HG02840 (cell line): Measurements from ENCODE around the gene THOC1.

Experiments used
- ATAC-seq: cut with Tn5 transposase; IDR thresholded peaks from one replicate; pipeline ENCODE4 v1.9.1; 2021; ENCODE audit warnings: mild to moderate bottlenecking, moderate library complexity, moderate number of reproducible peaks; ENCODE audit not compliant: unreplicated experiment, low FRiP score

THOC1 gene

DNA sequence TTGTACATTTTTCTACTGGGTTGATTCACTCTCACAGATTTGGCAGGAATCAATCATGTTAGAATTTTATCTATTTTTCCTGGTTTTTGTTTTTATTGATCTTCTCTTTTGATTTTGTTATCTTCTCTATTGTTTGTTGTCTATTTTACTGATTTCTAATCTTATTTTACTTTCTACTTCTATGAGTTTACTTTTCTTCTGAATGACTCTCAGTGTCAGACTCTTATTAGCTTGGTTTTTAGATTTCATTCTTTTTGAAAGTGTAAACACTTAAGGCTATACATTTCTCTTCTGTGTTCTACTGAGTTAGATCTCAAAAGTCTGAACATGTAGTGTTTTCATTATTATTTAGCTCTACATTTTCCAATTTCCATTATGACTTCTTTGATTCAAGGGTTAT lies 47.1 kb downstream of the THOC1 start:
- no peak for ATAC-seq

DNA sequence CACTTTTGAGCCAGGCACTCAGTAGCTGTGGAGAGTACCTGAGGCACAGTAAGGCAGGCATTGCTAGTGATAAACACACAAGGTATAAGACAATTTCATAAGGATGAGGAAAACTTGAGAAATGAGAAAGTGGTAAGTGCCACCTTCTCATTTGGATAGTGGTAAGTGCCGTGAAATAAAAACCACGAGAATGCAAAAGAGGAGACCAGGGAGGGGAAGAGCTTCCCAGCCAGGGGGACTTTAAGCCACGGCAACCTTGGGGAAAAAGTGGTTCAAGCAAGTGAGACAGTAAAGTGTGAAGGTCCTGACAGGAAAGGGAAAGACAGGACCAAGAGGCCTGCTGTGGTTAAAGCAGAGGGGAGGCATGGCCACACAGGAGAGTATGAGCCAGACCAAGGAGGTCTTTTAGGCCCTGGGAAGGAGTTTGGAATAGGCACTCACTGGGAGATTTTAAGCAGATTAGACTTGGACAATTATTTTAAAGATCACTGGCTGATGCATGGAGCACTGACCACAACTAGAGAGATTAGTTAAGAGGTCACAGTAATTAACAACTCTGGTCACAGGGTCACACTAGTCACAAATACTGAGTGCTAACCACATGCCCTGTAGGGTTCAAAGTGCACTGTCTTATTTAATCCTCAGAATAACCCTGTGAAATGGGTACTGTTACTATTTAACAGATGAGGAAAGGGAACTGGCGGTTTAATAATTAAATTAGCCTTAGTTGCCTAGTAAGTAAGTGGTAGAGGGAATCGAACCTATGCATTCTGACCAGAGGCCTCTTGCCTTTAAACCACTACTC lies 50.1 kb downstream of the THOC1 start:
- ATAC-seq = no peak

DNA sequence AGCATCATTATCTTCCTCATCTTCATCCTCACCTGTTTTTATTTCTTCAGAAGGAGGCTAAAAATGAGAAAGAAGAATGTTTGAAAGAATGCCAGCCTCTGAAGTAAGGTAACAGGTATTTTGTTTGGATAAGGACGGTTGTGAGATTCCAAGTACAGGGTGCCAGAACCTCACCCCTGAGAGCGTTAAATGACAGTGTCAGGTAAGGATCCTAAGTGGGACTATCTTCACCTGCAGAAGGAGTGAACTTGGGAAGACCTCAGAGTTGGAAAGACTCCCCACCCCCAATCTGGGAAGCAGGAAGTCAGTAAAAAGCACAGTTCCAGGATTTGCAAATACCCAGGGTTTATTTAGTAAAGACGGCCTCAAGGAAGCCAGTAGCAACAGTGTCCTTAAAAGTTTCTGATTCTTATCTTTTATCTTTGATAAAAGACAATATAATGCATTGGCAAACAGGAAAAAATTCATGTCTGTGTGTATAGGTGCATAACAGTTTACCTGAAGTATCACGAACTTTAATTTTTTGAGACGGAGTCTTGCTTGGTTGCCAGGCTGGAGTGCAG lies 52.3 kb downstream of the THOC1 start:
- no peak for ATAC-seq

DNA sequence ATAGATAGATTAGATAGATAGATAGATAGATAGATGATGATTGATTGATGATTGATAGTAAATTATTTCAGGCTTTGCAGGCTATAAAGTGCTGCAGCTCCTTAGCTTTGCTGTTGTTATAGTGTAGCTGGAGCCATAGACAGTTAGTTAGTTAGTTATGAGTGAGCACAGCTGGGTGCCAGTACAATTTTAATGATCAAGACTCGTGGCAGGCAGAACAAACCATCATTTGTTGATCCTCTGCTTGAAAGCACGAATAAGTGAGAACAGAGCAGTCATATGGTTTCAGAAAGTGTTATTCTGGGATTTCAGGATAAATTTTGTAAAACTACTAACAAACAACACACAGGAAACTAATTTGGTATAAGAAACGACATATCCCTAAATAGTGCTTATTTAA lies 53.9 kb downstream of the THOC1 start:
- ATAC-seq = no peak

DNA sequence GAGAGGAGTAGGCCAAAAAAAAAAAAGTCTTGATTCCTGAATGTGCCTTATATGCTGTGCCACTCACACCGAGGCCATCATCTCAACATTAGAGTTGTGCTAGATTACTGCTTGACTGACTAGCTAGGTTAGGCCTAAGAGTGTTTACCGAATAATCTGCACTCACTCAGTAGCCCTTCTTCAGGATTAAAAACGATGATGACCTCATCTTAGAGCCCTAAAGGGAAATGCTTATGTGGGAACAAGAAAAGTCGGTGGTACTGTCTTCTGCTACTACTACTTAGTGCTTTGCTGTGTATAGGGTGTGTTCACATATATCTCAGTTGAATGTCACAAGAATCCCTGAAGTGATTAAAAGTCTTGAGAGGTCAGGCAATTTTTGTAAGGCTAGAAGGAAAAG lies 54.3 kb downstream of the THOC1 start:
- ATAC-seq = no peak

DNA sequence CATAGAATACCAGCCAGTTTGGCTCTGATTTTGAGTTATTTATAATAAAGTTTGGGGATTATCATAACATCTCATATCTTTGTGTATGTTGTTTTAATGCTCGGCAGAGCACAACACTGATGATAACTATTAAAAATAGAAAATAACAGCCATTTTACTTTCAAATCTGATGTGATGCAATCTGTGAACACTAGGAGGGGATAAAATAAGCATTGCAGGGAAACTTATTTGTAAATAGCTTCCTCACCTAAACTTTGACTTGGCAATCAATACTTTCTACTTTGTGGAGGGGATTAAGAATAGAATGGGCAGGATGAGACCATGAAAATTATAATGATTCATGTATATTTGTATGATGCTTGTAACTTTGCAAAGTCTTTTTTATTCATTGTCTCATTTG lies 55.1 kb downstream of the THOC1 start:
- no peak for ATAC-seq

DNA sequence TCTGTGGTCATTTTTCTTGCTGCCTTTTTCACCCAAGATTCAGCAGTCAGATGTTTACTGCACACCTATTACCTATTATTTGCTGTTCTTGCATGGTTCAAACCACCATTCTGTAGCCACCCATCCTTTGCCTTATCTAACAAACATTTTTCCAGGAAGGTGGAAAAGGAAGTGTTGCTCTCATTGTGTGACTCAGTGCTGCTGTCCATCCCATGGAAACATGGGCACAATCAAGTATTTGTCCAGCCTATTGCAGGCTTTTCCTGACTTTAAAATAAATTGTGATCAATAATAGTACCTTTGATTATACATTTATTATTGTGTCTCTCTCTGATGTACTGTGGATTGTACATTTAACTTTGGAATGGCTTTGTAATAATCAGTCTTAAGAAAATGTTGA lies 56.3 kb downstream of the THOC1 start:
- ATAC-seq = no peak

DNA sequence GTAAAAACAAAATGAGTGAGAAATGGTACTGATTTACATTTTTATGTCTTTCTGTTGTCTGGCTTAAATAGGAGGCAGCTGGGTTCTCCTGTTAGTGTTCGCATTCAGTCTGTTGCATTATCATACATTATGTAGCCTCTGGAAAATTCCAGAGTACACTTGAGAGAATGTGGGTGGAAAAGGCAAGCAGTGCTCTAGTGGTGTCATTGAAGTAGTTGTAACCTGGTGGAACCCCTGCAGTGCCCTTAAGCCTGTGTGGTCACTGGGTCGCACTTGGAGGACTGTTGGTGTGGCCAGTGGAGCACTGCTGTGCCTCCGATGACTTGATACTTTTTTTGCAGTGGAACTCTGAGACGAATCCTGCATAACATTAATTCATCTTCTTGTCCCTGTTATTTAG lies 57.1 kb downstream of the THOC1 start:
- no peak for ATAC-seq

DNA sequence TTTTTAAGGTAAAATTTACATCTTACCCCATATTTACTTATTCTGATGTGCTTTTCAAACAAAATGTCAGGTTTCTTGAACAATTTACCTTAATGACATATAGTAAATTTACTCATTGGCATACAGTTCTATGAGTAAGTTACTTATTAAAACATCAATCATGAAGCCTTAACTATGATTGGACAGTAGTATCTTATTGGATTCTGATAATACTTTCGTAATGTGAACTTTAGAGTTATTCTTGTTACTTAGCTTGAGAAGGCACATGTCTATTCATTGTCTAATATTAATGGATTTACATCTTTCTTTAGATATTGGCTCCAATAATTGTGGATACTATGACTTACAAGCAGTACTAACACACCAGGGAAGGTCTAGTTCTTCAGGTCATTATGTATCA lies 57.8 kb downstream of the THOC1 start:
- no peak for ATAC-seq

DNA sequence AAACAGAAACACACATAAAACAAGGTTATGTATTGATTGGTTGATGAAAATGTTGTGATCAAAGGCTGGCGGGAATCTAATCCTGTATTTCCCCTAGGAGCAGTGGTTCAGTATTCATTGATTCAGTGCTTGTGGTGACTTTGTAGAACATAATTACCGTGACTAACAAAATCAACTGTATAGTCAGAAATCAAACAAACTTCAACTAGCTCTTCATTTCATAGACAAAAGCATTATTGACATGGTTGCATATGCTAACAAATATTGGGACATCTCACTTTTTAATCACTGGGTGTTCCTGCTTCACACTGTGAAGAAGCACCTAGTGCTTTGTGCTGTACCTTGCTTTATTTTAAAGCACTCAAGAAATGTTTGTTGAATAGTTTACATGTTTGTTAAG lies 68.1 kb downstream of the THOC1 start:
- no peak for ATAC-seq

DNA sequence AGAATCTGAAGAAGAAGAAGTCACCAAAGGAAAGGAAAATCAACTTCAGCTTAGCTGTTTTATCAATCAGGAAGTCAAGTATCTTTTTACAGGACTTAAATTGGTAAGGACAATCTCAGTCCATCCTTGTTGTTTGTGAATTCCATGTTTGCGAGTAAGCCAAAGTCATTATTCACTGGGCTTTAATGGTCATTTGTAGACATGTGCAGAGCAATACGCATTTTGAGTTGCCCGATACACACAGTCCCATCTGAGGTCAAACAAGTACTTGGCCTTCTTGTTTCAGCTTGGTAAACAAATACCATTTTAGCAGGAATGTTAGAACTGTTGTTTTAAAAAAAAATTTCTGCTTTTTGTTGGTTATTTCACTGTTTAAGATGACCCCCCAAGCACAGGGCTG lies 68.6 kb downstream of the THOC1 start:
- ATAC-seq = no peak

DNA sequence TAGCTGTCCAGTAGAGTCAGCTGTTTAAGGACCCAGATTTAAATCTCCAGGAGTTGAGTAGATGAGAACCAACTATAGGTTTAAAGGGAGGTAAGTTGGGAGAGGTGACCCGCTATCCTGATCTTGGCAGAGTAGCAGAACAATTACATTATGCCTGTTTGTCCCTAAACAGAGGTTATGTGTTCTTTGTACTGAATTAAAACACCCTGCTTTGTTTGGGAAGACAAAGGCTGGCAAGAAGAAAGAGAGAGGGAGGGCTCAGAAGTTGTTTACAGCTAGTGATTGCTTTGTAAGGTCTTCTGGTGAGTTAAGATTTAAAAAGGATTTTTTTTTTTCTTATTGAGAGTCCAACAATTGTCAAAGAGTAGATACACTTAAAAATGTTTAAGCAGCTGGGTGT lies 72.2 kb downstream of the THOC1 start:
- no peak for ATAC-seq

DNA sequence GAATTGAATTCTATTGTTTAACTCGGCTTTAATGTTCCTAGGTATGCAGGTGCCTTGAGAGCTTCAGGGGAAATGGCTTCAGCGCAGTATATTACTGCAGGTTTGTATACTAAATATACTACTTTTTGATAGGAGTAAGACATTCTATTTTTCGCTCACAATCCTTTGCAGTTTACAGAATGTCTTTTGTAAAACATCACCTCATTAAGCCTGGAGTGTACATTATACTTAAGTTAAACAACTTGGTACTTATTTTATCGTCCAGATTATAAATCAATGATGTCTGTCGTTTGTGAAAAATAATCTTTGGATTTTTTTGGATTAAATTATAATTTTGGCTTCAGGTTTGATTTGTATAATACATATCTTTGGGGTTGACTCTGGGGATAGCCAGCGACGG lies 75.0 kb downstream of the THOC1 start:
- ATAC-seq = no peak

DNA sequence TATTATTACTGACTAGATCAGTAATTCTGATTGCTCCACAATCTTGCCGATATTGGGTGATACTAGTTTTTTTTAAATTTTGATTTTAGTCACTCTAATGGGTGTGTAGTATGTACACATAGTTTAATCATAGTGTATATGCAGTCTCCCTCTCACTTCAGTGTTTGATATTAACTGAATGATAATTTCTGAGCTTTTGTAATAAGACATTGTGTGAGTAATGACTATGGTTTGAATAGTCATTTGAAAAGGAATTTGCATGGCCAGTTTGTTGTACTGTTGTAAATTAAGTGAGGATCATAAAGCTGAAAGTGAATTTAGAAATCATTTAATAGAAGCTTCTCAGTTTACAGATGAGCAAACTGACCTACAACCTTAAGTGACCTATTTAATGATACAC lies 76.1 kb downstream of the THOC1 start:
- no peak for ATAC-seq

DNA sequence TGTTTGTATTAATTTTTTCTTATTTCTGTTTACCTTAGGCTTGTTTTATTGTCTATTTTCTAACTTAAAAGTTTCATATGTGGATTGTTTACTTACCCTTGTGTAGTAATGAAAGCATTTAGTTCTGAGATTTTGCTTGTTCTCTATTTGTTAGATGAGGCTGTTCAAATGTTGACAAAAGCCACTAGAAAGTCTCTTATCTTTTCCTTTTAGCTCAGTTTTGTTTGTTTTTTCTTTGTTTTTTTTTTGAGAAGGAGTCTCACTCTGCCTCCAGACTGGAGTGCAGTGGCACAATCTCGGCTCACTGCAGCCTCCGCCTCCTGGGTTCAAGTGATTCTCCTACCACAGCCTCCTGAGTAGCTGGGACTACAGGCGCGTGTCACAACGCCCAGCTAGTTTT lies 78.6 kb downstream of the THOC1 start:
- ATAC-seq = no peak

DNA sequence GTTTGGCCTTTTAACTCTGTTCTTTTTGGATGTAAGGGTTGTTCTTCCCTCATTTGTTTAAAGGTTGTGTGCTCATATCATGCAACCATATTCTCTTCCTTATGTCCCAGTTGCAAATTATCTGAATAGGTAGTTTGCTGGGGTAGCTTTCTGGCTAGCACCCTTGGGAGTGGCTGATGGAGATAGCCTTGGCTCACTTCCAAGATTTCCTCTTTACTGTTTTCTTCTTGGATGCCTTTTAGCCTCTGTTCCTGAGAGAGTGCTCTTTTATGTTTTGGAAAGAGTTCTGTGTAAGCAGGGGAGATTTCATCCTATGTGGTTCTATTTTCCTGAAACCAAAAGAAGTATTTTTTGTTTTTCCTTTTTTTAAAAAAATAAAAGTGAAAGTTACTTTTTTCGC lies 84.1 kb downstream of the THOC1 start:
- ATAC-seq = no peak

DNA sequence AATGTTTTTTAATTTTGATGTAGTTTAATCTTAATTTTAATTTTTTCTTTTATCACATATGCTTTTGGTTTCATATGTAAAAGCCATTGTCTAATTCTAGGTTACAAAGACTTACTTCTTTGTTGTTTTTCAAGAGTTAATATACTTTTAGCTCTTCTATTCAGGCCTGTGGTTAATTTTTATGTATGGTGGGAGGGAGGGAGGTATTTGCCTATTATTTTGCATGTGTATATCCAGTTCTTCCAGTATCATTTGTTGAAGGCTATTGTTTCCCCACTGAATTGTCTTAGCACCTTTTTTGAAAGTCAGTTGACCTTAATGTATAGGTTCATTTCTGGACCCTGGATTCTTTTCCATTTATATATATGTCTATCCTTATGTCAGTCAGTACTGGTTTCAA lies 86.1 kb downstream of the THOC1 start:
- no peak for ATAC-seq

DNA sequence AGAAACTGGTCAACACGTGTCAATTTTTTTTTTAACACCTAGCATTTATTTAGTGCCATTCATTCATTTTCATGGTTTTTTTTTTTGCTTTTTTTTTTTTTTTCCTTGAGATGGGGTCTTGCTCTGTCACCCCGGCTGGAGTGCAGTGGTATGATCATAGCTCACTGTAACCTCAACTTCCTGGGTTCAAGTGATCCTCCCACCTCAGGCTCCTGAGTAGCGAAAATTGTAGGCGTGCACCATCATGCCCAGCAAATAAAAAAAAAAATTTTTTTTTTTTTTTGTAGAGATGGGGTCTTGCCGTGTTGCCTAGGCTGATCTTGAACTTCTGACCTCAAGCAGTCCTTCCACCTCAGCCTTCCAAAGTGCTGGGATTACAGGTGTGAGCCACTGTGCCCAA lies 88.3 kb downstream of the THOC1 start:
- no peak for ATAC-seq

DNA sequence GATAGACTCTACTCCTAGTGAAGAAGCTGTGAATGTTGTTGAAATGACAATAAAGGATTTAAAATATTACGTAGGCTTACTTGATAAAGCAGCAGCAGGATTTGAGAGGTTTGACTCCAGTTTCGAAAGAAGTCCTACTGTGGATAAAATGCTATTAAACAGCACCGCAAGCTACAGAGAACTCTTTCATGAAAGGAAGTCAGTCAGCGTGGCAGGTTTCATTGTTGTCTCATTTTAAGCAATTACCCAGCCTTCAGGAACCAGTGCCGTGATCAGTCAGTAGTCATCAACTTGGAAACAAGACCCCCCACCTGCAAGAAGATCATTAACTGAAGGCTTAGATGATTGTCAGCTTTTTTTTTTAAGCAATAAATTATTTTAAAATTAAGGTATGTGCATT lies 95.5 kb downstream of the THOC1 start:
- no peak for ATAC-seq
